NCI-H187 treated with DMSO at 0.1 percent for 48 hours (cell line): ENCODE measurements around the gene PYY.

Experiments used
- DNase-seq: peaks from one replicate; lab custom pipeline; 2025; lab: John Stamatoyannopoulos, UW

Gene PYY

GRCh38 chr17:43914451-43914850, 39.3 kb downstream of the PYY start:
- no peak for DNase-seq

GRCh38 chr17:43913584-43913983, 40.2 kb downstream of the PYY start:
- DNase-seq: no peak

GRCh38 chr17:43912635-43913304, 41.0 kb downstream of the PYY start:
- no peak for DNase-seq

GRCh38 chr17:43911904-43912303, 41.8 kb downstream of the PYY start:
- no peak for DNase-seq

DNA sequence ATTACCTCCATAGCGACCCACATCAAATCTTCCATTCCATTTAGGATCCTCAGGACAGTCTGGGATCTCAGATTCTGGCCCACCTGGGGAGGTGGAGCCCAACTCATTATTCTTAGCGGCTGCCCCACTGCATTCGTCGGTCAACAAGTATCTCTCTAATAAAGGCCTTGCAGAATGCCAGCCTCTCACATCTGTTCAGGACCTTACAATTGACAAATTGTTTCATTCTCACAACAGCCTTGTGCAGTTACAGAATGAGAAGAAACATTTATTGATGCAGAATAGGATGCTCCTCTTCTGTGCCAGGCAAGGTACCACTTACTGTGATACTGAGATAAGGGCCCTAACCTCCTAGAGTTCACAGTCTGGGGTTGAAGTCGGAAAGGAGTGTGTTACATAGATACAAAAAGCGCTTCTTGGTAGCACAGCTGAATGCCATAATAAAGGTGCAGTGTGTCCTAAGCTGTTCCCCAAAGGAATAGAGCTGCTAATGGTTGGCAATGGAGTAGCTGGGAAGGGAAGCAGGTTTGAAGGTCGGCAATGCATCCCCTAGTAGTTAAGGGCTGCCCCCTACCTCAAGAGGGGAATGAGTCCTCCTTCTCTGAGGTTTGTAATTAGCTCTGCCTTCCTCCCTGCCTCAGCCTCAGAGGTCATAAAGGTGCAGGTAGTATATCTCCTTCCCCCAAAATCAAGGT, 44.1 kb downstream of the PYY start:
- no peak for DNase-seq

DNA sequence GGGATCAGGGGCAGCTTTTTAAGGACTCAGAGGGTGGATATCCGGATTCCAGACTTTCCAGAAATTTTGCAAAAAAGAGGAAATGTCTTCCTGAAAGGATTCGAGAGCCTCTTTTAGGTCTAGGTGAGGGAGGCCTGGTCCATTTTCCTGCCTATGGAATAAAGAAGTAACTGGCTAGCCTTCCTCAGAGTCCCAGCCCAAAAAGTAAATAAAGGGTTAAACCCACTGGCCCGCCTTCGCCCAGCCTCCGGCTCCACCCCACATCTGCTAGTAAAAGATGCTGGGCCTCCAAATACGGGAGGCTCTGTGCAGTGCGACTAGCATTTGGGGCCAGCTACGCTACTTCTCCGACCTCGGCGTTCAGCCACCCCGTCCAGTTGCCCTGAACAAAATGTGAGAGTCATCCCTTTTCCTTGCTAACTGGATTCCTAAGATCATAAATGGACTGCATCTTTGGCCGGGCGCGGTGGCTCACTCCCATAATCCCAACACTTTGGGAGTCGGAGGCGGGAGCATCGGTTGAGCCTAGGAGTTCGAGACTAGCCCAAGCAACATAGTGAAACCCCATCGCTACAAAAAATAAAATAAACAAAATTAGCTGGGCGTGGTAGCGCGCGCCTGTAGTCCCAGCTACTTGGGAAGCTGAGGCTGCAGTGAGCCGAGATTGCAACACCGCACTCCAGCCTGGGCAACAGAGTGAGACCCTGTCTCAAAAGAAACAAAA, 45.6 kb downstream of the PYY start:
- DNase-seq: no peak

- DNase-seq: no peak
These were observed 46.2 kb downstream of the PYY start, which contains the start of gene MPP2 for GRCh38 chr17:43907425-43907981. Gene MPP2 (minus strand): TSS chr17:43907536. CDS start chr17:43904460, 3,076 bp downstream.

DNA sequence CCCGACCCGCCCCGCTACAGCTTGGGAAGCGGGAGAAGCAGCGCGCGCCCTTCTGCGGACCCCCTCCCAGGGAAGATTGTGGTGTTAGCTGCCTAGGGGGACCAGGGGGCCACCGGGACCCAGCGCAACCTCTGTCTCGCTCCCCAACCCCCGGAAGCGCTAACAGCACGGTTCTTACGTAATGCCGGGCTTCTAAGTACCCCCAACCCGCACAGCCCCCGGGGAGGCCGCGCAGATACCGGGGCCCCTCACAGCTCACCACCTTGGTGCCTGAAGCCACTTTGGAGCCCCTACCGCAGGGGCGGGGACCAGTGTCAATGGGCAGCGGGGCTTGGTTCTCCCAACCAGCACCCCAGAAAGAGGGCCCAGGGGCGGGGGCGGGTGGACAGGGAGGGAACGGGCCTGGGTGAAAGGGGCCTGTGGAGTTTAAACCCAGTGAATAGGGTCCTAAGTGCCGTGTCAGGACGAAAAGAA, 46.8 kb downstream of the PYY start:
- DNase-seq: no peak

DNA sequence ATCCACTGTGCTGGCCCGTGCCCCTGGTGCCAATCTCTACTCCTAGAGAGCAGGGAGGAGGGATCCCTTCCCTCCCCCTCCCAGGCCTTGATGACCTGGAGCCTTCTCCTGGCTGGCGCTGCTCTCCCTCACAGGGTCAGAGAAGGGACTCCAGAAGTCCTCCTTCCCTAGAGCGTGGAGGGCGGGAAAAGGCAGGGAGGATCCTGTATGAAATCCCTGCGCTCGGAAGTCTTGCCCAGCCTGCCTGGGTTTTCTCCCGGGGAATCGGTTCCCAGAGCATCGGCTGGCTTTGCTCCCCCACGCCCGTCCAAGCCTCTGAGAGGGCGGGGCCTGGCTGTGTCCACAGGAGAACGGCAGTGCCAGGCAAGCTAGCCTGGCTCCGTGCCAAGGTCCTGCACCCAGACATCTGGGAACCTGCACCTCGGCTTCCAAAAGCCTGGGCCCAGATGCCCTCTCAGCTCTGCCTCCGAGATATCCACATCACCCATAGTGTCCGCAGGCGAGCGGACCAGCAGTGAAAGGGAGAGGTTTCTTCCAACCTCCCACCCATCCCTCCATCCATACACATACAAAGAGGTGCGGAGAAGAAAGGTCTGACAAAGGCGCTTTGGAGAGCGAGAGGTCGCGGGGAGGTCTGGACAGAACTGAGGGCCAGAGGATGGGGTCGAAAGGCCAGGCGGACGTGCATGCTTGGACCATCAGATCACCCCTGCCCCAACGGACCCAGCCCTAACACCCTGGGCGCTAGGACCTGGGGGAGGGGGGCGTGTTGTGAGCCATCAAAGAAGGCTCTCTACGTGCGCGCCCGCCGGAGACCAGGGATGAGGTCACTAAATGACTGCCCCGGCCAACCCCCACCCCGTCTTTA, 47.5 kb downstream of the PYY start:
- DNase-seq: no peak

DNA sequence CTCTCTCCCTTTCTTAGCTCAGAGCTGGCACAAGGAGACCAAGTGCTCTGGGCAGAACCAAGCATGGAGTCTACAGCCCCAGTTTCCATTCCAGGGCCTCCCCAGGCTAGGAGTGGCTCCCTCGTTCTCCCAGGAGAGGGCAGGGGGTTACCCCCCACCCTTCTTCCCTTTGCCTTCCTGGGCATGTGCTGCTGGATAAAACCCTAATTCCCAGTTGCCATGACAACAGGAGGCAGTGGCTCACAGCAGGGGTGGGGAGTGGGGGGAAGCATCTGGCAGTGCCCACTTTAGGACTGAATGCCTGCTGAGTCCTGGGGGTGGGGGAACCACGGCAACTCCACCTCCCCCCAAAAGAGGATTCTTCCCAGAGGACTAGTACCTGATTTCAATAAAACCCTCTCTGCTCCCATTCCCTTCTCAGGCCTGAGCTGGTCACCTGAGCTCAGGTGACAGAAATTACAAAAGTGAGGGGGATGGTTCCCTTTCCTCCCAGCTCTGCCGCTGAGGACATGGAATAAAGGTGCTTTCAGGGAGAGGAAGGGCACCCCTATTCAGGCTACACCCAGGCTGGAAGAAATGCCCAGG, 48.2 kb downstream of the PYY start:
- DNase-seq: no peak
